ACC112 (cell line): ENCODE results near the gene DNER.

Experiments used
- H2AFZ ChIP-seq: fragments of 200-600 bp; sonication (generic); one replicate; pipeline ENCODE4 v1.6.0; 2017; ENCODE audit warnings: antibody characterized with exemption, low read length; ENCODE audit not compliant: unreplicated experiment
- H3K27ac ChIP-seq: fragments of 200-600 bp; sonication (generic); 2 replicates; pipeline ENCODE4 v1.5.1; 2014; ENCODE audit warnings: low read depth, mild to moderate bottlenecking, antibody characterized with exemption, low read length, moderate library complexity
- H3K27me3 ChIP-seq: fragments of 200-600 bp; sonication (generic); 2 replicates; pipeline ENCODE4 v1.6.1; 2014; ENCODE audit warnings: mild to moderate bottlenecking, antibody characterized with exemption, low read length, moderate library complexity, mixed read lengths; ENCODE audit not compliant: insufficient read depth
- H3K36me3 ChIP-seq: fragments of 200-600 bp; sonication (generic); 2 replicates; pipeline ENCODE4 v1.6.1; 2016; ENCODE audit warnings: mild to moderate bottlenecking, antibody characterized with exemption, low read length, moderate library complexity, mixed read lengths; ENCODE audit not compliant: insufficient read depth
- H3K4me1 ChIP-seq: fragments of 200-600 bp; sonication (generic); one replicate; pipeline ENCODE4 v1.6.1; 2016; ENCODE audit warnings: low read length, mixed read lengths; ENCODE audit not compliant: insufficient read depth, unreplicated experiment, control insufficient read depth
- H3K4me3 ChIP-seq: fragments of 200-600 bp; sonication (generic); 2 replicates; pipeline ENCODE4 v1.5.1; 2014; ENCODE audit warnings: mild to moderate bottlenecking, low read depth, low read length
- H3K79me2 ChIP-seq: fragments of 200-600 bp; sonication (generic); one replicate; pipeline ENCODE4 v1.6.0; 2016; ENCODE audit warnings: low read length; ENCODE audit not compliant: control insufficient read depth, unreplicated experiment, insufficient read depth

Gene DNER

GRCh38 chr2:229408356-229408755 lies 306.0 kb downstream of the DNER start:
- Histone ChIP-seq H3K4me1 (peaks cover 43% of the 10 kb centered on the region), H2AFZ (no peak overlapping the region), H3K27me3 (no peaks in the 10 kb centered on the region), H3K79me2 (no peaks in the 10 kb centered on the region), H3K27ac (peak overlapping the region; percentile 98), H3K4me3 (no peak overlapping the region), H3K36me3 (no peaks in the 10 kb centered on the region)

GRCh38 chr2:229407170-229407569 lies 307.2 kb downstream of the DNER start:
- Histone ChIP-seq H3K27ac (peak overlapping the region; percentile 98), H3K79me2 (no peaks in the 10 kb centered on the region), H3K27me3 (no peaks in the 10 kb centered on the region), H3K36me3 (no peaks in the 10 kb centered on the region), H2AFZ (peak overlapping the region; percentile 17), H3K4me3 (peak overlapping the region; percentile 44), H3K4me1 (peaks cover 43% of the 10 kb centered on the region)

GRCh38 chr2:229405796-229406195 lies 308.6 kb downstream of the DNER start:
- Histone ChIP-seq H3K36me3 (no peaks in the 10 kb centered on the region), H2AFZ (no peak overlapping the region), H3K27me3 (no peaks in the 10 kb centered on the region), H3K4me1 (peaks cover 43% of the 10 kb centered on the region), H3K4me3 (no peak overlapping the region), H3K79me2 (no peaks in the 10 kb centered on the region), H3K27ac (peak overlapping the region; percentile 98; the same call in 1 of the 2 replicates)

- Histone ChIP-seq H2AFZ (no peak overlapping the region), H3K27ac (no peak overlapping the region), H3K4me3 (no peak overlapping the region), H3K4me1 (peaks cover 22% of the 10 kb centered on the region), H3K79me2 (no peaks in the 10 kb centered on the region), H3K27me3 (no peaks in the 10 kb centered on the region), H3K36me3 (no peaks in the 10 kb centered on the region)
Observed at GRCh38 chr2:229403296-229403695, 311.1 kb downstream of the DNER start.

- no peak overlapping the region for H3K4me3 ChIP-seq
- H3K79me2 ChIP-seq, result no peaks in the 10 kb centered on the region
- H3K36me3 ChIP-seq, result no peaks in the 10 kb centered on the region
Observed at GRCh38 chr2:229401171-229401865, 313.0 kb downstream of the DNER start.

GRCh38 chr2:229393926-229394325 lies 320.4 kb downstream of the DNER start:
- peaks cover 8% of the 10 kb centered on the region; the same call in 1 of the 2 replicates for H3K36me3 ChIP-seq
- H3K4me3 ChIP-seq, result no peak overlapping the region
- H3K27me3 ChIP-seq, result no peaks in the 10 kb centered on the region
- H3K79me2 ChIP-seq, result no peaks in the 10 kb centered on the region
- H3K27ac ChIP-seq, result no peak overlapping the region
- no peaks in the 10 kb centered on the region for H3K4me1 ChIP-seq
- H2AFZ ChIP-seq, result no peak overlapping the region

More at GRCh38 chr2:229401171-229401865, 313.0 kb downstream of the DNER start:
- no peaks in the 10 kb centered on the region for H3K27me3 ChIP-seq
- peaks cover 6% of the 10 kb centered on the region for H3K4me1 ChIP-seq
- no peak overlapping the region for H2AFZ ChIP-seq
- no peak overlapping the region for H3K27ac ChIP-seq

GRCh38 chr2:229392196-229392595 lies 322.2 kb downstream of the DNER start:
- Histone ChIP-seq H3K27me3 (no peaks in the 10 kb centered on the region), H3K4me1 (no peaks in the 10 kb centered on the region), H3K4me3 (no peak overlapping the region), H3K36me3 (peaks cover 8% of the 10 kb centered on the region), H3K79me2 (no peaks in the 10 kb centered on the region), H2AFZ (no peak overlapping the region), H3K27ac (no peak overlapping the region)

- Histone ChIP-seq H3K4me1 (no peaks in the 10 kb centered on the region), H3K4me3 (no peak overlapping the region), H3K27me3 (no peaks in the 10 kb centered on the region), H2AFZ (no peak overlapping the region), H3K36me3 (no peaks in the 10 kb centered on the region; the same call in none of the 2 replicates), H3K79me2 (no peaks in the 10 kb centered on the region), H3K27ac (no peak overlapping the region)
Observed at GRCh38 chr2:229388731-229389130, 325.6 kb downstream of the DNER start.

GRCh38 chr2:229387866-229388265 lies 326.5 kb downstream of the DNER start:
- Histone ChIP-seq H3K27ac (no peak overlapping the region), H3K27me3 (no peaks in the 10 kb centered on the region), H2AFZ (no peak overlapping the region), H3K79me2 (no peaks in the 10 kb centered on the region), H3K36me3 (no peaks in the 10 kb centered on the region; the same call in none of the 2 replicates), H3K4me1 (no peaks in the 10 kb centered on the region), H3K4me3 (no peak overlapping the region)

GRCh38 chr2:229380101-229380625 lies 334.2 kb downstream of the DNER start:
- no peak overlapping the region for H3K4me3 ChIP-seq
- H3K36me3 ChIP-seq, result no peaks in the 10 kb centered on the region
- H3K27me3 ChIP-seq, result no peaks in the 10 kb centered on the region
- no peaks in the 10 kb centered on the region for H3K79me2 ChIP-seq
- H3K27ac ChIP-seq, result no peak overlapping the region
- no peak overlapping the region for H2AFZ ChIP-seq
- no peaks in the 10 kb centered on the region for H3K4me1 ChIP-seq

GRCh38 chr2:229378386-229378785 lies 336.0 kb downstream of the DNER start:
- Histone ChIP-seq H3K4me1 (no peaks in the 10 kb centered on the region), H2AFZ (no peak overlapping the region), H3K79me2 (no peaks in the 10 kb centered on the region), H3K27me3 (no peaks in the 10 kb centered on the region), H3K36me3 (no peaks in the 10 kb centered on the region), H3K27ac (no peak overlapping the region), H3K4me3 (no peak overlapping the region)
